GM23248 (cell line): Measurements from ENCODE around the gene CROCC2. TPM values are rescaled to one million over a fixed set of nuclear protein-coding genes. Genes with fewer than 3 reads are reported as not detected.

ENCODE experiments used
- DNase-seq: peaks from one replicate; pipeline ENCODE4 v3.0.0-alpha.2; 2015
- H2AFZ ChIP-seq: fragments of 200-600 bp; sonication (generic); 2 replicates; pipeline ENCODE4 v1.6.1; 2016; ENCODE audit warnings: antibody characterized with exemption
- H3F3A ChIP-seq: fragments of 200-600 bp; sonication (generic); 2 replicates; pipeline ENCODE4 v1.6.1; 2016; ENCODE audit warnings: mild to moderate bottlenecking, antibody characterized with exemption, mixed run types; ENCODE audit not compliant: insufficient read depth
- H3K27ac ChIP-seq: fragments of 200-600 bp; sonication (generic); 2 replicates; pipeline ENCODE4 v1.5.1; 2016; ENCODE audit warnings: mild to moderate bottlenecking
- H3K27me3 ChIP-seq: fragments of 200-600 bp; sonication (generic); replicated peaks from 2 replicates; pipeline ENCODE4 v1.6.1; 2016; ENCODE audit warnings: mild to moderate bottlenecking; ENCODE audit not compliant: insufficient read depth
- H3K36me3 ChIP-seq: fragments of 200-600 bp; sonication (generic); 2 replicates; pipeline ENCODE4 v1.6.1; 2016; ENCODE audit warnings: low read depth, mild to moderate bottlenecking
- H3K4me1 ChIP-seq: fragments of 200-600 bp; sonication (generic); 2 replicates; pipeline ENCODE4 v1.6.1; 2016; ENCODE audit warnings: mild to moderate bottlenecking; ENCODE audit not compliant: insufficient read depth
- H3K4me2 ChIP-seq: fragments of 200-600 bp; sonication (generic); one replicate; pipeline ENCODE4 v1.6.1; 2016; ENCODE audit warnings: mild to moderate bottlenecking; ENCODE audit not compliant: unreplicated experiment
- H3K4me3 ChIP-seq: fragments of 200-600 bp; sonication (generic); 2 replicates; pipeline ENCODE4 v1.5.1; 2016; ENCODE audit warnings: mild to moderate bottlenecking
- H3K79me2 ChIP-seq: fragments of 200-600 bp; sonication (generic); 2 replicates; pipeline ENCODE4 v1.6.1; 2016; ENCODE audit warnings: mild to moderate bottlenecking; ENCODE audit not compliant: insufficient read depth
- H3K9ac ChIP-seq: fragments of 200-600 bp; sonication (generic); 2 replicates; pipeline ENCODE4 v1.6.1; 2016; ENCODE audit warnings: mild to moderate bottlenecking
- H3K9me2 ChIP-seq: fragments of 200-600 bp; sonication (generic); 2 replicates; pipeline ENCODE4 v1.6.1; 2016; ENCODE audit warnings: mixed run types, mild to moderate bottlenecking, moderate library complexity; ENCODE audit not compliant: insufficient read depth
- H3K9me3 ChIP-seq: fragments of 200-600 bp; sonication (generic); one replicate; pipeline ENCODE4 v1.6.1; 2017; ENCODE audit warnings: low read depth
- H4K20me1 ChIP-seq: fragments of 200-600 bp; sonication (generic); 2 replicates; pipeline ENCODE4 v1.6.0; 2016; ENCODE audit not compliant: insufficient read depth
- EZH2 ChIP-seq: fragments of 200-600 bp; sonication (generic); IDR thresholded peaks from 2 replicates; pipeline ENCODE4 v1.6.1; 2018; ENCODE audit warnings: antibody characterized with exemption, mild to moderate bottlenecking; ENCODE audit not compliant: insufficient read depth, poor library complexity, severe bottlenecking
- EZH2phosphoT487 ChIP-seq: fragments of 200-600 bp; sonication (generic); IDR thresholded peaks from 2 replicates; pipeline ENCODE4 v1.6.1; 2018; ENCODE audit warnings: antibody characterized with exemption, moderate library complexity, mild to moderate bottlenecking, low read depth; ENCODE audit not compliant: insufficient read depth
- WGBS, 2 experiments: methylation state at CpG; one replicate each; pipeline ENCODE4 v1.1.6; 2015 to 2017; ENCODE audit warnings: low lambda C conversion rate in 2 of 2, low coverage in 1 of 2; ENCODE audit errors: missing lambda C conversion rate in 2 of 2; 5-methylcytosine and 5-hydroxymethylcytosine counted together
- in situ Hi-C: fragments of 300-500 bp; cut with MboI; formaldehyde crosslinking; loops from 2 replicates; pipeline ENCODE4 v1.15.0; 2020
- polyA plus RNA-seq: library from polyadenylated mRNA; unstranded; fragments of >200 nt; fragmentation: Nextera tagmentation; extraction: Ambion mirVana; gene quantifications from 2 replicates; pipeline ENCODE4 v1.2.1, GENCODE V29; 2016
- total RNA-seq: library from RNA; depleted of rRNA; stranded (reverse); fragments of >200 nt; shearing (Covaris generic); gene quantifications from 2 replicates; pipeline ENCODE4 v1.2.3, GENCODE V29; 2014

CROCC2 gene
- total and polyA plus RNA-seq, 2 experiments from 2014 or later, result under 0.01 TPM; not detected in 1

DNA sequence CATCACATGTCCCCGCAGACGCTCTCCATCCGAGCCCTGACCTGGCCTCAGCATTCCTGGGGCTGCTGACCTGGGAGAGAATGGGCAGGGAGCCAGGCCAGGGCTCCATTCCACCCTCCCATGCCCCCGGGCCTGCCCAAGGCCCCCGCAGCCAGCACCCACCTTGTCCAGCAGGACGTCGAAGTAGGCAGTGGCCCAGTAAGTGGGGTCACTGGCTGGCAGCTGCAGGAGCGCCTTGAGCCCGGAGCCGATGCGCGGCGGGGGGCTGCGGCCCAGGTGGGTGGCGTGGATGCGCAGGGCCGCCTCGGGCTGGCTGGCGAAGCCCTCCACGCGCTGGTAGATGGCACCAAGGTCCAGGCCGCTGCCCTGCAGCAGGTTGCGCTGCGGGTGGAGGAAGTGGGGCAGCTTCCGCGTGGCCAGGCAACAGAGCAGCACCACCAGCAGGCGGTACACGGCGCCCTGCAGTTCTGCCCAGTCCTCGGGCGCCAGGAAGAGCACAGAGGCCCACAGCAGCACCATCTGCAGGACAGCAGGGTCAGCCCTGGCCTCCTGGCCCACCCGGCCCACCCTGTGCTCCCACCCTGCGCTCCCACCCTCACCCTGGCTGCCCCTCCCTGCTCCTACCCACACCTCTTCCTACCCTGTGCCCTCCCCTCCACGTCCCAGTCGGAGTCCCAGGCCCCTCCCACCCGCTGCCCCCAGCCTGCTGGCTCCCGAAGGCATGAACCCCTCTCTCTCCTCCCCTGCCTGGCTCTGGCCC, 17.8 kb upstream of the CROCC2 start:
- Histone ChIP-seq H3K36me3 (no peaks in the 10 kb centered on the region), H3K4me1 (no peaks in the 10 kb centered on the region), H3K9ac (no peak overlapping the region), H3K27ac (no peak overlapping the region), H3K79me2 (no peaks in the 10 kb centered on the region), H3K27me3 (no peaks in the 10 kb centered on the region), H4K20me1 (no peaks in the 10 kb centered on the region), H3K4me2 (no peak overlapping the region), H3K9me2 (no peaks in the 10 kb centered on the region), H3K9me3 (no peaks in the 10 kb centered on the region), H3F3A (no peaks in the 10 kb centered on the region), H3K4me3 (no peak overlapping the region), H2AFZ (no peak overlapping the region)
- WGBS, 2 experiments, result 83 to 85% methylated on average over 23 to 33 of the region's 37 CpGs
- TF ChIP-seq EZH2, result no peak
- no peak for TF ChIP-seq EZH2phosphoT487
- no peak for DNase-seq
- in situ Hi-C loops, result no loop called here

DNA sequence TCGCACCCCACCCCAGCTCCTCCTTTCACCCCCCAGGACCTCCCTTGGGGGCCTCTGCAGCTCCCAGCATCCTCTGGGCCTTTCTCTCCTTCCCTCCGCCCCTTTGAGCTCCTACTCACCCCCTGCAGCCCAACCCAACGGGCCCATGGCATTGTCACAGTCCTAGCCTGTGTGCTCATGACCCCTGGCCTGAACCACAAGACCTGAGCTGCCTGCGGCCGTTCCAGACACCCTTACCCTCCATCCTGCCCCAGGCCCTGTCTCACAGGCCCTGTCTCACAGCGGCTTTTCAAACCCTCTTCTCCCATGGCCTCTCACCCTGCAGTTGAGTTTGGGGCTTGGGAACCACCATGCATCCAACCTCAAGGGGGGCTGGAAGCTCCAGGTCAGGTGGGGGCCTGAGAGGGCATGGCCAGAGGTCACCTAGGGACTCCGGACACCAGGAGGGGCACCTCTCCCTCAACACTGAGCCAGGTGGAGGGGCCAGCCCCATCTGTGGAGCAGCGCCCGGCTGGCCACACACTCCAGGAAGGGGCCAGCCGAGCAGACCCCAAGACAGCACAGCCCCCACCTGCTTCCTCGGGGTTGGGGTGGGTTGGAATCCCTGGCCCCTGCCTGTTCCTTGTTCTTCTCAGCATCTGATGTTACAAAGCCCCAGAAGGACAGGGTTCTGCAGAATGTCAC, 17.1 kb upstream of the CROCC2 start:
- Histone ChIP-seq H3K9ac (no peak overlapping the region), H4K20me1 (no peaks in the 10 kb centered on the region), H3K9me3 (no peaks in the 10 kb centered on the region), H2AFZ (no peak overlapping the region), H3K4me2 (no peak overlapping the region), H3K4me1 (no peaks in the 10 kb centered on the region), H3K27ac (no peak overlapping the region), H3K4me3 (no peak overlapping the region), H3K27me3 (no peaks in the 10 kb centered on the region), H3K36me3 (no peaks in the 10 kb centered on the region), H3K9me2 (no peaks in the 10 kb centered on the region), H3F3A (no peaks in the 10 kb centered on the region), H3K79me2 (no peaks in the 10 kb centered on the region)
- DNase-seq, result no peak
- in situ Hi-C loops, result no loop called here
- TF ChIP-seq EZH2, result no peak
- no peak for TF ChIP-seq EZH2phosphoT487
- WGBS, 2 experiments, result 77 to 84% methylated on average over 9 of the region's 11 CpGs

DNA sequence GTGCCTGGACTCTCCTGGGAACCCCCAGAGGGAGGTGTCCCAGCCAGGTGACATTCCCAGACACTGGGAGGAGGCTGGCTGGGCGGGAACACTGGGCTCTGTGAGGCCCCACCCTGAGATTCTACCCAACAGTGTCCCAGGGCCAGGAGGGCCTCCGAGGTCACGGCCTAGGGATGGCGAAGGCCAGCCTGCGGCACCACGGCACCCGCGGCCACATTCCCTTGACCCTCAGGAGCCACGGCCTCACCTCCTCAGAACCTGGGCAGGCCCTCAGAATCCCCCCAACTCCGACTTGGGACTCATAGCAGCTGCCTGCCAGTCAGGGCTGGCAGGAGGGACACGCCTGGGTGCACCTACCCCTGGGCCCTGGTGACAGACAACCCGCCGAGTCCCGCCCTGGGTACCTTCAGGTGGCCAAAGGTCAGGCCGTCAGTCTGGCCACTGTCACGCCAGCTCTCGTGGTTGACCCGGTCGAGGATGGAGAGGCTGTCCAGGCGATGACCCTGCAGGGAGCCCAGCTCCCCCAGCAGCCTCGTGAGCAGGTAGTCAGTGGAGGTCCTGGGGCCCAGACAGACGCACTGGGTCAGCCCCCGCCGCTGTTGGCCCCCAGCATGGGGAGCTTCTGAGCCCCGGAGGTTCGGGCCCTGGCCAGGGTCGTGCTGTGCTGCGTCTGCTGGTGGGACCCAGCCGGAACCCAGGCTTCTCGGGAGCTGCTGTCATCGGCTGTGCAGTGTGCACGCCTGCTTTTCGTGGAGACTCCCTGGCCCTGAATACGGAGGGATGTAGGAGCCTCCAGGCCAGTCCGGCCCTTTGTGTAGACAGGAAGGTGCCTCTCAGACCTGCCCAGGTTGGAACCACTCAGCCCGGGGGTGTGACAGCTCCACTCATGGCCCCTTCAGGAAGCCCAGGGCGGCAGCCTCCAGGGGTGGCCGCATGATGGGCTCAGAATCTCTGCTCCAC, 16.3 kb upstream of the CROCC2 start:
- Histone ChIP-seq H3K4me2 (no peak overlapping the region), H2AFZ (no peak overlapping the region), H3K9ac (no peak overlapping the region), H3K36me3 (no peaks in the 10 kb centered on the region), H3K27ac (no peak overlapping the region), H3K4me3 (no peak overlapping the region), H4K20me1 (no peaks in the 10 kb centered on the region), H3K27me3 (no peaks in the 10 kb centered on the region), H3K4me1 (no peaks in the 10 kb centered on the region), H3K9me3 (no peaks in the 10 kb centered on the region), H3K79me2 (no peaks in the 10 kb centered on the region), H3F3A (no peaks in the 10 kb centered on the region), H3K9me2 (no peaks in the 10 kb centered on the region)
- in situ Hi-C loops, result no loop called here
- DNase-seq, result no peak
- 77 to 80% methylated on average over 31 to 33 of the region's 38 CpGs for WGBS, 2 experiments
- no peak for TF ChIP-seq EZH2
- no peak for TF ChIP-seq EZH2phosphoT487

DNA sequence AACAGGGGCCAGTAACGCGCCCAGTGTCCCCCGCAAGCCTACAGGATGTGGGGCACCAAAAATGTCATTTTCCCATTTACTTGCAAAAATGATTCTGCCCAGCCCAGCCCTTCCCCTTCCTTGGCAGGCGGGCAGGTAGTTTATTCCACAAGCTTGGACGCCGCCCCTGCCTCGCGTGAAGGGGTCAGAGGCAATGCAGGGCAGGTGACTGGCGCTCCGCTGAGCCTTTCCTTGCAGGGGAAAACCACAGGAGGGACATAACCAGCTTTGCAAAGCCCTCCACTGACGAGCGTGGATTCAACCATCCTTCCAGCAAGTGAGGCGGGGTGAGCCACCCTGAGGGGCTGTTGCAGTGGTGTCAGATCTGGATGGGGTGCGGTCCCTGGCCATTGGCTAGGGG, 15.4 kb upstream of the CROCC2 start:
- Histone ChIP-seq H3K27ac (no peak overlapping the region), H3K79me2 (no peaks in the 10 kb centered on the region), H3K4me3 (no peak overlapping the region), H3K36me3 (no peaks in the 10 kb centered on the region), H3K9ac (no peak overlapping the region), H4K20me1 (no peaks in the 10 kb centered on the region), H3K9me3 (no peaks in the 10 kb centered on the region), H3K4me2 (no peak overlapping the region), H2AFZ (no peak overlapping the region), H3K27me3 (no peaks in the 10 kb centered on the region), H3K9me2 (no peaks in the 10 kb centered on the region), H3F3A (no peaks in the 10 kb centered on the region), H3K4me1 (no peaks in the 10 kb centered on the region)
- DNase-seq, result no peak
- in situ Hi-C loops, result no loop called here
- no peak for TF ChIP-seq EZH2phosphoT487
- TF ChIP-seq EZH2, result no peak
- WGBS, 2 experiments, result 84 to 86% methylated on average over 14 of the region's 14 CpGs
